Kidney epithelial cell (primary cell): Measurements from ENCODE around the gene MT1E. TPM values are rescaled to one million over a fixed set of nuclear protein-coding genes. Genes with fewer than 3 reads are reported as not detected.

ENCODE experiments used
- DNase-seq: peaks from one replicate; pipeline ENCODE4 v3.0.0-alpha.2; 2010; ENCODE audit warnings: low read depth
- H3K27me3 ChIP-seq: 2 replicates; pipeline ENCODE4 v1.6.0; 2011; ENCODE audit warnings: low read length; ENCODE audit not compliant: control insufficient read depth, insufficient read depth
- H3K36me3 ChIP-seq: 2 replicates; pipeline ENCODE4 v1.5.1; 2011; ENCODE audit warnings: low read length; ENCODE audit not compliant: control insufficient read depth, insufficient read depth
- H3K4me3 ChIP-seq: 2 replicates; pipeline ENCODE4 v1.5.1; 2011; ENCODE audit warnings: low read depth, mild to moderate bottlenecking, control low read depth, low read length
- total RNA-seq: library from RNA; depleted of rRNA; stranded (reverse); fragments of >200 nt; gene quantifications from 2 replicates; pipeline ENCODE4 v1.2.3, GENCODE V29; 2015
- TF ChIP-seq, protein P1 (sequence below): IDR thresholded peaks from 2 replicates; pipeline ENCODE4 v1.5.1; 2011; ENCODE audit warnings: mild to moderate bottlenecking, moderate library complexity, low read length, control low read depth, inconsistent platforms; ENCODE audit not compliant: insufficient read depth, poor library complexity, severe bottlenecking

MT1E gene
- total RNA-seq, 1 donor from 2014 or later: 110 TPM

DNA sequence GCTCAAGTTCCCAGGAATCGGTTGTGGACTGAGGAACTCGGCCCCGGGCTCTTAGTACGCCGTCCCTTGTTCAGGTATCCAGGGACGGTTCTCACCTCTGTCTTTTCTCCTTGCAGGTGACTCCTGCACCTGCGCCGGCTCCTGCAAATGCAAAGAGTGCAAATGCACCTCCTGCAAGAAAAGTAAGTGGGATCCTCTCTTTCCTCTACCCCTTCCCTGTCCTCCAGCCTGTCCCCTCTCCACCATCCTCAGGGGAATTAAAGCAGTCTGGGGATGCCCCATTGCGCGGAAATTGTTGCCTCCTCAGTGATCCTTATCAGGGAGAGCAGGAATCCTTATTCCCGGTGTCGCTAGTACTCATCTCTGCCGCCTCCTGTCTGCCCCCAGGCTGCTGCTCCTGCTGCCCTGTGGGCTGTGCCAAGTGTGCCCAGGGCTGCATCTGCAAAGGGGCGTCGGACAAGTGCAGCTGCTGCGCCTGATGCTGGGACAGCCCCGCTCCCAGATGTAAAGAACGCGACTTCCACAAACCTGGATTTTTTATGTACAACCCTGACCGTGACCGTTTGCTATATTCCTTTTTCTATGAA is 16.6 kb upstream of the MT1E start:
- peak overlapping the region; percentile 87 for H3K4me3 ChIP-seq
- H3K36me3 ChIP-seq: no peaks in the 10 kb centered on the region
- no peaks in the 10 kb centered on the region for H3K27me3 ChIP-seq
- TF ChIP-seq, protein P1, sequence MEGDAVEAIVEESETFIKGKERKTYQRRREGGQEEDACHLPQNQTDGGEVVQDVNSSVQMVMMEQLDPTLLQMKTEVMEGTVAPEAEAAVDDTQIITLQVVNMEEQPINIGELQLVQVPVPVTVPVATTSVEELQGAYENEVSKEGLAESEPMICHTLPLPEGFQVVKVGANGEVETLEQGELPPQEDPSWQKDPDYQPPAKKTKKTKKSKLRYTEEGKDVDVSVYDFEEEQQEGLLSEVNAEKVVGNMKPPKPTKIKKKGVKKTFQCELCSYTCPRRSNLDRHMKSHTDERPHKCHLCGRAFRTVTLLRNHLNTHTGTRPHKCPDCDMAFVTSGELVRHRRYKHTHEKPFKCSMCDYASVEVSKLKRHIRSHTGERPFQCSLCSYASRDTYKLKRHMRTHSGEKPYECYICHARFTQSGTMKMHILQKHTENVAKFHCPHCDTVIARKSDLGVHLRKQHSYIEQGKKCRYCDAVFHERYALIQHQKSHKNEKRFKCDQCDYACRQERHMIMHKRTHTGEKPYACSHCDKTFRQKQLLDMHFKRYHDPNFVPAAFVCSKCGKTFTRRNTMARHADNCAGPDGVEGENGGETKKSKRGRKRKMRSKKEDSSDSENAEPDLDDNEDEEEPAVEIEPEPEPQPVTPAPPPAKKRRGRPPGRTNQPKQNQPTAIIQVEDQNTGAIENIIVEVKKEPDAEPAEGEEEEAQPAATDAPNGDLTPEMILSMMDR: no peak
- DNase-seq: no peak

DNA sequence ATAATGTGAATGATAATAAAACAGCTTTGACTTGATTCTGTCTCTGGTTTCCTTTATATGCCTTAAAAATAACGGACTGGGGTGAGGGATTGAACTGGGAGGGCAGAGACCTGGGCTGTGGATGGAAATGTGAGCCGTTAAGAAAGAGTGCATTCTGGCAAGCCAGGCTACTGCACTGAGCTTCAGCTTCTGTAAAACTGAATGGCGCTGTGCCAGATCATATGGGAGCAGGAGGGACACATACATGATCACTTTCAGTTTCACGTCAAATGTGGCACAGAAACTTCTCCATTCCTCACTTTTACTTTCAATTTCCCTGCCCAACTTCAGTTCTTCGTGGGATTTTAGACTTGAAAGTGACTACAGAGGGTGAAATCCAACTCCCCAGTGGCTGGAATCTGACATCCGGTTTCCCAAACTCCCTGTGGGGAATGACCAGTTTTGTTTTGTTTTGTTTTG is 16.1 kb upstream of the MT1E start:
- Histone ChIP-seq H3K4me3 (peak overlapping the region; percentile 87), H3K27me3 (no peaks in the 10 kb centered on the region), H3K36me3 (no peaks in the 10 kb centered on the region)
- TF ChIP-seq, protein P1: no peak
- no peak for DNase-seq

DNA sequence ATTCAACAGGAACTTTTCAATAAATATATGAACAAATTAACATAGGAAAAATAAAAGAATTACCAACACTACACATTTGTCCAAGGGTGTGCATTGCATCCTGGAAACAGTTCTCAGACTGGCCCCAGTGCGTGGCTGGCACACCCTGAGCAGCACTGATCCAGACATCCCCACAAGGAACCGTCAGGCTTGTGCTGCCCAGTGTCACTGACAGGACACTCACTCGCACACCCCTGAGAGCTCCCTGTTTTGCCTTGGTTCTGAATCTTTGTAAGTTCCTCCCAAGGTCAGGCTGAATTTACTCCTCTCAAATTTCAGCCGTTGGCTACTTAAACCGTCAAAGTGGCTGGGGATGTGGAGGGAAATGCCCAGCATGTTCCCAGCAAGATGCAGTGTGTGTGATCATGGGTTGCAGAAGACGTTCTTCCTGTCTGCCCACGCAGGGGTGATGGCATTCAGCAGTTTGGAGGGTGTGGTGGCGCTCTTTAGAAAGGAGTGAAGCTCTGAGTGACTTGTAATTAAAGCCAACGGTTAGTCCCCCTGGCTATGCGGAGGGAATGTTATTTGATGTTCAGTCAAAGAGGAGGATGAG is 15.5 kb upstream of the MT1E start:
- Histone ChIP-seq H3K27me3 (no peaks in the 10 kb centered on the region), H3K36me3 (no peaks in the 10 kb centered on the region), H3K4me3 (peak overlapping the region; percentile 87)
- TF ChIP-seq, protein P1: no peak
- DNase-seq: no peak

DNA sequence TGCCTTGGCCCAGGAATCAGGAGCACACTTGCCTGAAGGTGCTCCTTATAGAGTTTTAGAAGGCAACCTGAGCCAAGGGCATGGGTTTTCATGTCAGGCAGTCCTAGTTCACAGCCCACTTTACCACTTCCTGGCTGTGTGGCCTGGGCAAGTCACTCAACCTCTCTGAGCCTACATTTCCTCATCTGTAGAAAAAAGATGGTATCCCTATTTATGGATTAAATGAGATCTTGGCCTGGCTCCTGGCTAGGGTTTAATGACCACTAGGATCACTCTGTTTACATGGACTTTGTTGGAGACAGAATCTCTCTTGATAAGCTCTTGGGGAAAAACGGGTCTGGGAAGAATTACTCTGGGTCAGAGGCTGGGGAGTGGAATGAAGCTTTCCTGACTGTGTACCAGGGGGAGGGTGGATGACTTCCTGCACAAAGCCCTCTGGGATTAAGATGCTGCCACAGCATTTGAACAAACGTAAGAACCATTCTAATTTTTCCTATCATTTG is 14.9 kb upstream of the MT1E start:
- Histone ChIP-seq H3K4me3 (no peak overlapping the region), H3K36me3 (no peaks in the 10 kb centered on the region), H3K27me3 (no peaks in the 10 kb centered on the region)
- no peak for DNase-seq
- TF ChIP-seq, protein P1: no peak

DNA sequence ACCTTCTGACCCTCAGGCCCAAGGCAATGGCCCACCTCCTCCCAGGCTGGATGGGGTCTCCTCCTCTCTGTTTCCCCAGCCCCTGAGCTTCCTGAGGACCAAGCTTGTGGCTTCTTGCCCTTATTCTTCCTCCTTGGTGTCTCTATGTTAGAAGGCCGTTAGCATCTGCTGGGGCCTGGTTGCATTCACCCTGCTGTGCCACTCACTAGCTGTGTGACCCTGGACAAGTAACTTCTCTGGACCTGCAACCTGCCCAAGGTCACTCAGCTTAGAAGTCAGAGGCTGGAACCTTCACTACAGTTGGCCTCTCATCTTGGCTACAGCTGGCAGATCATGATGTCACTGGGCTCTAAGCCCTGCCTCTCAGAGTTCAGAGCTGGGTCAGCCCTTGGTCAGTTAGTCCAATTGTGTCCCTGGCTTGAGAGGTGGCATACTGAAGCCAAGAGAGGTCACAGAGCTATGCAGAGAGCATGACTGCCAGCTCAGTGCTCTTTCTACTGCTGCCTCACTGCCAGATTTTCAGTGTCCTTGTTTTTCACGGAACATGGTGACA is 14.2 kb upstream of the MT1E start:
- TF ChIP-seq, protein P1: no peak
- no peak for DNase-seq
- no peaks in the 10 kb centered on the region for H3K27me3 ChIP-seq
- no peaks in the 10 kb centered on the region for H3K36me3 ChIP-seq
- H3K4me3 ChIP-seq: no peak overlapping the region
